Activated T-helper 9 cell treated with anti-CD3 and anti-CD28 coated beads, Interleukin-2, amount 50 U/mL, for 16 hours (primary cell): ENCODE measurements around the gene HMCES.
"Not testable (repeated sequence)": the region's sequence is repeated elsewhere in the genome, so short reads cannot be mapped to it uniquely, and the experiment has no call there.

Experiments used
- DNase-seq: peaks from one replicate; pipeline ENCODE4 v3.0.0-alpha.2; 2020; ENCODE audit warnings: low read depth

Gene HMCES

DNA sequence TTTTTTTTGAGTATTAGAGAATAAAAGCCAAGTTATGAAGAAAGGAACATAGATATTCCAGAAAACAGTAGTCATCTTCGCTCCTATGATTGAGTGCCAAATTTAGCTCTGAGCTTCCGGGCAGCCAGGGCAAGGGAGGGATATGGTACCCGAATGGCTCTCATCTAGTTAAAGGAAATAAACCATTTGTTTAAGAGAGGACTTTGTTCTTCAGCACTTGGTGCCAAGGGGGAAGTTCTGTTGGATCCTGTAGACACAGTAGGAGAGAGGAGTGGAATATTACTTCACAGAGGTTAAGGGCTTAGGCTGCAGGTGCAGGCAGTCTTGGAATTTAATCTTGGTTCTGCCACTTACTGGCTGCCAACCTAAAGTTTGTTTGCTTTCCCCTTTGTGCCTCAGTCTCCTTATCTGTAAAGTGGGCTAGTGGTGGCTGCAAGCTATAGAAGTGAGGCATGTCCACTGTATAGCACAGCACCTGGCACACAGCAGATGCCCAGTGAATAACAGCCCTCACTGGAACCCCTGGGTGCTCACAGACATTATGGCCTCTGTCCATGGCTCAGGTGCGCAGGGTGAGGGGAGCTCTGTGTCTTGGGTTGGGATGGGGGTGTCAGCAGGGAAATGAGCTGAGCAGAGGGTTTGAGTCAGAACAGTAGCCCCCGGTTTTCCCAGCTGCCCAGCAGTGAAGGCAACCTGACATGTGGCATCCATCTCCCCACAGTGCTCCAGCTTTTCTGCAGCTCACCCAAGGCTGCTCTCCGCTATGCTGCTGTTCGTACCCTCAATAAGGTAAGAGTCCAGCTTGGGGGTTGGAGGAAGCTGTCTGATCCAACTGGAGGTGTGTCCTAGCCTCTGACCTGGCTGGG is 18.8 kb upstream of the HMCES start:
- DNase-seq = no peak

DNA sequence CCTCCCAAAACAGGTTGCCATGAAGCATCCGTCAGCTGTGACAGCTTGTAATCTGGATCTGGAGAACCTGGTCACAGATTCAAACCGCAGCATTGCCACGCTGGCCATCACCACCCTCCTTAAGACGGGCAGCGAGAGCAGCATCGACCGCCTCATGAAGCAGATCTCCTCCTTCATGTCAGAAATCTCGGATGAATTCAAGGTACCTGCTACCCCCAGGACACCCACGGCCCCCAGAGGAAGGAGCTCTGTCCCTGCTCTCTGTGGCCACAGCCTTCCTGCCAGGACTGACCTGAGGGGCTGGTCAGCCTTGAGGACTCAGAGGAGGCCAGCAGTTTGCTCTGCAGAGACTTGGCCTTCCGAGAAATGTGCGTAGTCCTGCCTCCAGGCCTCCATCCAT is 18.1 kb upstream of the HMCES start:
- no peak for DNase-seq

DNA sequence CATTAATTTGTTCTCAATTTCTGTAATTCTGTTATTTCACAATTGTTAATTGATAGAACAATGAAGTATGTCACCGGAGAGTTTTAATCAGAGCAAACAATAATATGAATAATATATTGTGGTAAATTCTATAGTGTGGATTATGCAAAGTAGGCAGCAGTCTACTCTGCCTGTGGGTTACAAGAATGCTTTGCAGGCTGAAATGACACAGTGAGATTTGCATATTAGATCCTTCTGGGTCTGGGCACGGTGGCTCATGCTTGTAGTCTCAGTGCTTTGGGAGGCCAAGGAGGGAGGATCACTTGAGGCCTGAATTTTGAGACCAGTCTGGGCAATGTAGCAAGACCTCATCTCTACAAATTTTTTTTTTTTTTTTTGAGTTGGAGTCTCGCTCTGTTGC is 16.8 kb upstream of the HMCES start:
- DNase-seq = no peak

DNA sequence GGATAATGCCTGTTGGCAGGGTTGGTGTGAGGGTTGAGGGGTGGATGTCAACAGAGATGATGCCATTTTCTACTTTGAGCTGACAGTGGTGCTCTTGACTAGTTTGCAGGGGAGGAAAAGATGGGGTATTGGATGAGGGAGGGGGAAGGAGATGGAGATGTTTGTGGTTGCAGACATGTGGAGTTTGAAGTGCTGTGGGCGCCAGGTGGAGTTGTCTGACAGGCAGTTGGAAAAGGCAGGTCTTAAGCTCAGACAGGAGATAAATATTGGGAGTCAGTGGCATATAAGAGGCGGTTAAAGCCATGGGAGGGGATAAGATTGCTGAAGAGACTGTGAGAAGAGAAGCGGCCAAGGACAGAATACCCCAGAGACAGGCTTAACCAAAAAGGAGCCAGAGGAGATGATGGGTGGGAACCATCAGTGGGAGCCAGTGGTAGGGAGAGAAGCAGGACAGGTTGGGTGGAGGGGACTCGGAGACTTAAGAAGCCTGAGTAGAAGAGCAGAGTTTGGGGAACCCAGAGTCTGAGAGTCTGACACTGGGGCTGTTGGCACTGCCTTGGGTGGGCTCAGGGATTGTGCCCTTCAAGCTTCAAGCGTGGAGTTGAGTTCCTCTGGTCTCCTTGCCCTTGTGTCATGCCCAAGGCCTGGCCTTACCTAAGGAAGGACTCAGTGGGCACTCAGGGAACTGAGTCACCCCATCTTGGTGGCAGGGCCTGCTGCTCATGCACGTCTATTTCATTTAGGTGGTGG is 15.3 kb upstream of the HMCES start:
- DNase-seq = no peak

DNA sequence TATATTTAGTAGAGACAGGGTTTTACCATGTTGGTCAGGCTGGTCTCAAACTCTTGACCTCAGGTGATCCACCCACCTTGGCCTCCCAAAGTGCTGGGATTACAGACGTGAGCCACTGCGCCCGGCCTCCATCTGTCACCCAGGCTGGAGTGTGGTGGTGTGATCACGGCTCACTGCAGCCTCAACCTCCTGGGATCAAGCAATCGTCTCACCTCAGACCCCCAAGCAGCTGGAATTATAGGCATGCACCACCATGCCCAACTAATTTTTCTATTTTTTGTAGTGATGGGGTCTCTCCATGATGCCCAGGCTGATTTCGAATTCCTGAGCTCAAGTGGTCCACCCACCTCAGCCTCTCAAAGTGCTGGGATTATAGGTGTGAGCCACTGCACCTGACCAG is 13.7 kb upstream of the HMCES start:
- not testable (repeated sequence) for DNase-seq

DNA sequence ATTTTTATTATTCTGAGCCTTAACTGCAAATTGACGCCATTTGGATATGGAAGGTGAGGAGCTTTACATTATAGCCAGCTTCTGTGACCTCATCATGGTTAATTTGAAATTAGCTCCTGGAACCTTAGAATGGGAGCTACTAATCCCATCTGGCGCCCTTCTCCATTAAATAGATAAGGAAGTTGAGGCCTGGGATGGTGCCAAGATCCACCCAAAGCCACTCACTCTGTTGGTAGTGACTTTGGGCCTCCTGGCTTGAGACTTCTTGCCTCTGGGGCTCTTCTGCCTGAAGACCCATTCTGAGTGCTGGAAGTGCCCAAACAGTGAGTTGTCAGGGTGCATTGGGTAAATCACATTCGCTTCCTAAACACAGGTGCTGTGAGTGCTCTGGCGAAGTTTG is 12.0 kb upstream of the HMCES start:
- DNase-seq = no peak

DNA sequence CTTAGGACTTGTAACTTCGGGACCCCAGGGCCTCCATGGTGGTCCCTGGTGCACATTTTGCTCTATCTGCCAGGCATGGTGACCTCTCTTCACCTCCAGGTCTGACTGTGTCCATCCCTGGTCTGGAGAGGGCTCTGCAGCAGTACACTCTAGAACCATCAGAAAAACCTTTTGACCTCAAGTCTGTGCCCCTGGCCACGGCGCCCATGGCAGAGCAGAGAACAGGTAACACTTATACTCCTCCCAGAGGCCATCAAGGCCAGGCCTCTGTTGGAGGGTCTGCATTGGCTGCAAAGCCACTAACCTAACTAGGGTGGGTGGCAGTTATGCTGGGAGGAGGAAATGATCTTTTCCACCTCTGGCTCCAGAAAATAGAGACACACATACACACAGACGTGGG is 10.3 kb upstream of the HMCES start:
- DNase-seq = no peak

DNA sequence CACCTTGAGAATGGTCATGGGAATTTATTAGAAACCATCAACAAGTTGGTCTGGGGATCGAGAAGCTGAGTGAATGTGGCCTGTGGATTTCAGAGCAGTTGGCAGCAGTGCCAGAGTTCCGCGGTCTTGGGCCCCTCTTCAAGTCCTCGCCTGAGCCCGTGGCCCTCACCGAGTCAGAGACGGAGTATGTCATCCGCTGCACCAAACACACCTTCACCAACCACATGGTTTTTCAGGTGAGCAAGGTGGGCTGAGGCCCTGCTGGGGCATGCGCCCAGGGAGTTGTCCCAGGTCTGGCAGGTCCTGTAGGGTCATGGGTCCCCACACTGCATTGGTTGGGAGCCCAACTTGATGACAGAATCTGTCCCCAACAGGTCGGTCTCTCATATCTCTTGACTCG is 7.0 kb upstream of the HMCES start:
- DNase-seq = no peak

DNA sequence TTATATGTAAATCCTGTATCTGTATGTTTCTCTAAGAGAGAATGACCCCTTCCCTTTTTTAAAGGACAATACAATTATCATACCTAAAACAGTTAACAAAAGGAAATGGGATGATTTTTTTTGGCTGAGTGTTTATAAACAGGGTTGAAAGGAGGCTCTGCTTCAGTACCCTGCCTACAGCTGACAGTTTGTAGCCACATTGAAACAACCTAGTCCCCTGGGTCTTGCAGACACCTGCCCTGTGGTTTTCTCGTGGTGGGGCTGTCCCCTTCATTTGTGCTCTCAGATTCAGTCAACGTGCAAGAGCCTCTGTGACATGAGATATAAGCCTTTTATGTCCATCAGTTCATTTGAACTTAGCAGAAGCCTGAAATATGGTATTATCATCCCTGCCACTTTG is 2.3 kb upstream of the HMCES start:
- DNase-seq = no peak

DNA sequence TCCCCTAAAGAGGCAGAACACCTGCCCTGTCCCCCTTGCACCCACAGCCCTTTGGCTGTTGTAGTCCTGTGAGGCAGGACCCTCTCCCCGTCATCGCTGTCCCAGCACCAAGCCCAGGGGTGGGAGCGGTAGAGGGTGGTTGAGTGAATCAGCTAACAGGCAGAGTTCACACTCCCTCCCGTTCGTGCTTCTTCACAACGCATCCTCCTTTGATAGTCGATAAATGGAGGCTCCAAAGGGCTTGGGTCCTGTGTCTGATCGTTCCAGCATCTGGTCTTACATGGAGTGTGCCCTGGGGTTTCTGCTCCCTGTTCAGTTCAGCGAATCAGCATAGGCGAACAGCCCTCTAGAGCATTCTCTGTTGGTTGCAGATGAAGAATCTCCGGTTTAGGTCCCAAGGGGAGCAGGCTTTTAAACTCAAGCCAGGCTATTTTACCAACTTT is 820 bp upstream of the HMCES start:
- no peak for DNase-seq

DNA sequence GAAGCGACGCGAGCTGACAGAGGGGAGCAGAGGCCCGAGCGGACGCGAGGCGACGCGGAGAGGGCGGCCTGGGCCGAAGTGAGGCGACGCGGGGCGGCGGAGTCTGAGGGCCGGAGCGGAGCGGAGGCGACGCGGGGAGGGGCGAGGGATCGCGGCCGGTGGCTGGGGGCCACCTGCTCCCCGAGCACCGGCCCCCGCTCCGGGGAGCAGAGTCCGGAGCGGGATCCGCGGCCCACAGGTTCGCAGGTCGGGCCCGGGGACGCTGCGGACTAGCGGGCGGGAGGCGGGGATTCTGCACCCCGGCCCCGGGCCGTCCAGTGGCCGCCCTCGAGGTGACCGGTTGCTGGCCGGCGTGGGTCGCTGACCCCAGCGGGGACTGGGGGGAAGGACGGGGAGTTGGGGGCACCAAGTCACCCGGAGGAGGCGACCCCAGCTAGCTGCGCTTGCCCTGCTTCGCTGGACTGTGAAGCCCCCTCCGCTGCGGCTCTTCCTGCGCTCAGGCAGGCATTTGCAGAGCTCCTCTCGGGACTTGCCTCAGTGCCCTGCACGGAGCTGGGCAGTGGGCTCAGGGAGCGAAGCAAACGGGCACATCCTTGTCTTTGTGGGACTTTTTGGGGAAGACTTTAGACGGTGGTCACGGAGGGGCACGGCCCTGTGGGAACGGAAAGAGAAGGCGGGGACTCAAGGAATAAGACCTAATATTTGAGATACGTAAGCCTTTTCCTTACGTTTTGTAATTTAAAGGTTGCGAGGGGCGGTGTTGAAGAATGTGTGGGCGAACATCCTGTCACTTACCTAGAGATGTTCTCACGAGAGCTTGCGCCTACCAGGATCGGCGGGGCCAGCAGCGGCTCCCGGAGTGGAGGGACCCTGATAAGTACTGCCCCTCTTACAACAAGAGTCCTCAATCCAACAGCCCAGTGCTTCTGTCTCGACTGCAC is 566 bp downstream of the HMCES start:
- DNase-seq = peak; percentile 38

DNA sequence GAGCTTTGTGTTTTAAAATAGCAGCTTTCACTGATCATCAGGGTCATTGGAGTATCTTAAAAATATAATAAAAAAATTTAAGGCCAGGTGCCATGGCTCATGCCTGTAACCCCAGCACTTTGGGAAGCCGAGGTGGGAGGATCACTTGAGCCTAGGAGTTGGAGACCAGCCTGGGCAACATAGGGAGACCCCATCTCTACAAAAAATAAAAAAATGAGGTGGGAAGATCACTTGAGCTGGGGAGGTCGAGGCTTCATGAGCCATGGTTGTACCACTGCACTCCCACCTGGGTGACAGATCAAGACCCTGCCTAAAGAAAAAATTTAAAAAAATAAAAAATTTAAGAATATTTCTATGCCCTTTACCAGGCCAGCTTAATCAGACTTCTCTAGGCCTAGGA is 1.5 kb downstream of the HMCES start:
- DNase-seq = no peak

DNA sequence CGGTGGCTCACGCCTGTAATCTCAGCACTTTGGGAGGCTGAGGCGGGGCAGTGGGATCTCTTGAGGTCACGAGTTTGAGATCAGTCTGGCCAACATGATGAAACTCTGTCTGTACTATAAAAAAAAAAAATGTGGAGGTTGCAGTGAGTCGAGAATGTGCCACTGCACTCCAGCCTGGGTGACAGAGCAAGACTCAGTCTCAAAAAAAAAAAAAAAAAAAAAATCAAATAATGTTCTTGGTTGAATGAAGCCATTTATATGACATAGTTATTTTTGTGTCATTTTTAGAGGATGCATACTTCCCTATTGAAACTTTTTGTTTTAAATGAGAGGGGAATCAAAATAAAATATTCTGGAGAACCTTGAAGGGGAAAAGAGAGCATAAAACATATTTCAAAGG is 3.1 kb downstream of the HMCES start:
- no peak for DNase-seq

DNA sequence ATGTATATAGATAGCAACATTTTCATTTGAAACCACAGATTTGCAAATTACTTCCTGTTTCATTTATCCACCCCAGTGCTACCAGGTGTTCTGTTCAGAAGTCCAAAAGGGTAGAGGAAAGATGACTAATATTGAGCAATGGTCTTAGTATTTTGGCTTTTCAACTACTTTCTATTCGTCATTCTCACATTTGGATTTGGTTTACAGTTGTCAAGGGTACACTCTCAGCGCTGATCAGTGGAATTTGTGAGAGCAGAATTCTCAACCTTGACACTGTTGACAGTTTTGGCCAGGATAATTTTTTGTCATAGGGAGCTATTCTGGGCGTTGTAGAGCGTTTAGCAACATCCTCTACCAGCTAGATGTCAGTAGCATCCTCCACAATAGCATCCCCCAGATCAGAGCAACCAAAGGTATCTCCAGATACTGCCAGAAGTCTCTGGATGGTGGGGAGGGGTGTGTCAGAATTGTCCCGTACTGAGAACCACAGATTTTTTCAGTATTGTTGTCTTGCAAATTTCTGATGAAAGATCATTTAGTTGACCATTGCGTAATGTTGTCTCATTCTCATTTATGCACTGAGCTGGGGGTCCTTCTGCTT is 4.2 kb downstream of the HMCES start:
- no peak for DNase-seq

DNA sequence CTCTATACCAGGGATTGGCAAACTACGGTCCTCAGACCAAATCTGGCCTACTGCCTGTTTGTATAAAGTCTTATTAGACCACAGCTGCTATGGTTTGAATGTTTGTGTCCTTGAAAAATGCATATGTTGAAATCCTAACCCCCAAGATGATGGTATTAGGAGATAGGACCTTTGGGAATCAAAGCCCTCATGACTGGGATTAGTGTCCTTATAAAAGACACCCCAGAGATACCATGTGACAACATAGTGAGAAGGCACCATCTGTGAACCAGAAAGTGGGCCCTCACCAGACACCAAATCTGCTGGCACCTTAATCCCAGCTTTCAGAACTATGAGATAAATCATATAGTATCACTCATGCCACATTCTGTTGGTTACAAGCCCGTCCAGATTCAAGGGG is 7.4 kb downstream of the HMCES start:
- DNase-seq = no peak

DNA sequence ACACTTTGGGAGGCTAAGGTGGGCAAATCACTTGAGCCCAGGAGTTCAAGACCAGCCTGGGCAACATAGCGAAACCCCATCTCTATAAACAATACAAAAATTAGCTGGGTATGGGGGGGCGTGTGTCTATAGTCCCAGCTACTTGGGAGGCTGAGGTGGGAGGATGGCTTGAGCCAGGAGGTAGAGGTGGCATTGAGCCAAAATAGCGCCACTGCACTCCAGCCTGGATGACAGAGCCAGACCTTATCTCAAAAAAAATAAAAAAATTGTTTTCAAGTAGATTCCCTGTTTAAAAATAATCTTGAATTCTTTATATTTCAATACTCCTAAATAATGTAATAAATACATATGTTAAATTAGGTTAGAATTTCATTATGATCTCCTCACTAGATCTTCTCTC is 9.8 kb downstream of the HMCES start:
- no peak for DNase-seq

DNA sequence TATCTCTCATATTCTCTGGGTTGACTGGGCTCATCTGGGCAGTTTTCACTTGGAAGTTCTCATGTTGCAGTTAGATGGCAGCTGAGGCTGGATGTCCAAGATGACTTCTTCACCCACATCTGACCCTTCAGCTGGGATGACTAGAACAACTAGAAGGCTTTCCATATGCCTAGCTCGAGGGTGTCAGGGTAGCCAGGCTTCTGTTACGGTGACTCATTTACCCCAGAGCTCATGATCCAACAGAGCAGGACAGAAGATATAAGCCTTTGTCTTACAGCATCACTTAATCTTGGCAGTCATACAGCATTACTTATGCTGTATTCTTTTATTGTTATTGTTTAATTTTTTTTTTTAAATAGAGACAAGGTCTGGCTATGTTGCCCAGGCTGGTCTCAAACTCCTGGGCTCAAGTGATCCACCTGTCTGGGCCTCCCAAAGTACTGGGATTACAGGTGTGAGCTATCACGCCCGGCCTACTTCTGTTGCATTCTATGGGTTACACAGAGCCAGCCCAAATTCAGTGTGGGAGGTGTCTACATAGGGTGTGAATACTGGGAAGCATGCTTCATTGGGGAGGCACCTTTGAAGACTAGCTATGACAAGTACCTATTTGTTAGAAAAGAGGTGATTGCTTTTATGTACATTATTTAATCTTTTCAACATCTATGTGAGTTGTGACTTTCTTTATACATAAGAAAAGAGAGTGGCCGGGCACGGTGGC is 10.7 kb downstream of the HMCES start:
- no peak for DNase-seq

DNA sequence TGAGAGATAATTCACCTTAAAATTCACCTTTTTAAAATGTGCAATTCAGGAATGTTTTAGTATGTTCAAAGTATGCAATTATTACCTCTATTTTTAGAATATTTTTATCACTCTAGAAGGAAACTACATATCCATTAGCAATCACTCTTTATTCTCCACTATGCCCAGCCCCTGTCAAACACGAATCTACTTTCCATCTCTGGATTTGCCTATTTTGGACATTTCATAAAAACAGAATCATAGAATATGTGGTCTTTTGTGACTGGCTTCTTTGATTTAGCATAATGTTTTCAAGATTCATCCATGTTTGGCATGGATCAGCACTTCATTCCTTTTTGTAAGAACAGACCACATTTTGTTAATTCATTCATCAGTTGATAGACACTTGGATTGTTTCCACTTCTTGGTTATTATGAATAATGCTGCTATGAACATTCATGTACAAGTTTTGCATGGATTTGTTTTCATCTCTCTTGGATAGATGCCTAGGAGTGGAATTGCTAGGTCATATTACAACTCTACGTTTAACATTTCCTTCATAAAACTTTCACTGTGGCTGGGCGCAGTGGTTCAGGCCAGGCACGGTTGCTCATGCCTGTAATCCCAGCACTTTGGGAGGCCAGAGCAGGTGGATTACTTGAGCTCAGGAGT is 12.7 kb downstream of the HMCES start:
- DNase-seq = no peak

DNA sequence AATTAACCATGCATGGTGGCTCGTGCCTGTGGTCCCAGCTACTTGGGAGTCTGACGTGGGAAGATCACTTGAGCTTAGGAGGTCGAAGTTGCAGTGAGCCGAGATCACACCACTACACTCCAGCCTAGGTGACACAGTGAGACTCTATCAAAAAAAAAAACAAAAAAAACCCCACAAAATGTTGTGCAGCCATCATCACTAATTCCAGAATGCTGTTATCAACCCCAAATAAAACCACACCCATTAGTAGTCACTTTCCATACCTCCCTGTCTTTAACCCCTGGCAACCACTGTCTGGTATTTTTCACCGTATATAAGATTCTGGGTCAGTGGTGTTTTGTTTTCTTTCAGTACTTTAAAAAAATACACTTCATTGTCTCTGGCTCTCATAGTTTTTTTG is 16.6 kb downstream of the HMCES start:
- no peak for DNase-seq

DNA sequence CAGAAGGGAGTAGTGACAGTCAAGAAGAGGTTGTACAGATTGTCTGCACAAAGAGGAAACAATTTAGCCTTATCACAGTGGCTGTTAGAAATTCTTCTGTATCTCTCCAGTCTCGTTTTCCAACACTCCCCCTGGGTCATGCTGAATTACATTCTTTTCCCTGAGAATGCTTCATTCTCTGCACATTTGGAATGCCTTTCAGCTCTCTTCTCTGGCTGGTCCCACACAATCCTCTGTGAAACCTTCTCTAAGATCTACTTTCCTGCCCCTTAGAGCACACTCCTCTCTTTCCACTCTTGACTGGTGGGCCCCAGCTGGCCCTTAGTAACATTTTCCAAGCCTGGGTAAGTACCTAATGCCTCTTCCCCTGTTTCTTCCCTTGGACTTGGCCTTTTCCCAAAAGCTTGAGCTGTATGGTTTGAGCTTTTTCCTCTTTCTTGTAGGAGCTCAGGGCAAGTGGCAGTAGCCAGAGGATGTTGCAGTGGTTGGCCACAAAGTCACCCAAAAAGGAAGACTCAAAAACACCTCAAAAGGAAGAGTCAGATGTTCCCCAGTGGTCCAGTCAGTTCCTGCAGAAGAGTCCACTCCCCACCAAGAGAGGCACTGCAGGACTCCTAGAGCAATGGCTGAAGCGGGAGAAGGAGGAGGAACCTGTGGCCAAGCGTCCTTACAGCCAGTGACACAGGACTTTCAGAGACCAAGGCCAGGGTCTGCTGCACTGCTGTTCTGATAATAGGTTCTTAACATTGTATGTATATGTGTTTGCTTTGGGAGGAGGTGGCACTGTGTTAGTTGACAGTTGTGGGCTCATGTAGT is 25.7 kb downstream of the HMCES start:
- no peak for DNase-seq
